DND-41 (cell line): ENCODE measurements around the gene PREP.

Experiments used
- EZH2 ChIP-seq: IDR thresholded peaks from 3 replicates; pipeline ENCODE4 v1.6.1; 2012; ENCODE audit warnings: borderline replicate concordance, low read depth, mild to moderate bottlenecking, moderate library complexity, low read length, inconsistent platforms; ENCODE audit not compliant: severe bottlenecking
- TF ChIP-seq, protein P1 (sequence below): IDR thresholded peaks from 2 replicates; pipeline ENCODE4 v1.5.1; 2012; ENCODE audit warnings: borderline replicate concordance, low read length, moderate library complexity, mild to moderate bottlenecking; ENCODE audit not compliant: poor library complexity, severe bottlenecking; ENCODE audit errors: extremely low read depth

DNA sequence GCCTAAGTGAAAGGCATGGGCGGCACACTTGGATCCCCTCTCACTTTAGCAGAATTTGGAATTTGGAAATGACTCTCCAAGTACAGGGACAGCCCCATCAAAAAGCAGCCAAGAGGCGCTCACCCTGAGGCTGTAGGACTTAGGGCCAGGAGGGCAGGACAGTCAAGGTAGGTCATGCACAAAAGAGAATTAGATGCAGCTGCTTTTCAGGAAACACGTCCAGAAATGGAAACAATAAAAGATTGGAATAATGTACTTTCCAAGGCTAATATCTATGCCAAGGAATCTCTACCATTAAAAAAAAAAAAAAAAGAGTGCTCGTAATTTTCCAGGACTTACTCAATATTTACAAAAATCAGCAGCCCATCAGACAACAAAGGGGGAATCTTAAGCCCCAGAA is 19.9 kb downstream of the PREP start:
- TF ChIP-seq, protein P1, sequence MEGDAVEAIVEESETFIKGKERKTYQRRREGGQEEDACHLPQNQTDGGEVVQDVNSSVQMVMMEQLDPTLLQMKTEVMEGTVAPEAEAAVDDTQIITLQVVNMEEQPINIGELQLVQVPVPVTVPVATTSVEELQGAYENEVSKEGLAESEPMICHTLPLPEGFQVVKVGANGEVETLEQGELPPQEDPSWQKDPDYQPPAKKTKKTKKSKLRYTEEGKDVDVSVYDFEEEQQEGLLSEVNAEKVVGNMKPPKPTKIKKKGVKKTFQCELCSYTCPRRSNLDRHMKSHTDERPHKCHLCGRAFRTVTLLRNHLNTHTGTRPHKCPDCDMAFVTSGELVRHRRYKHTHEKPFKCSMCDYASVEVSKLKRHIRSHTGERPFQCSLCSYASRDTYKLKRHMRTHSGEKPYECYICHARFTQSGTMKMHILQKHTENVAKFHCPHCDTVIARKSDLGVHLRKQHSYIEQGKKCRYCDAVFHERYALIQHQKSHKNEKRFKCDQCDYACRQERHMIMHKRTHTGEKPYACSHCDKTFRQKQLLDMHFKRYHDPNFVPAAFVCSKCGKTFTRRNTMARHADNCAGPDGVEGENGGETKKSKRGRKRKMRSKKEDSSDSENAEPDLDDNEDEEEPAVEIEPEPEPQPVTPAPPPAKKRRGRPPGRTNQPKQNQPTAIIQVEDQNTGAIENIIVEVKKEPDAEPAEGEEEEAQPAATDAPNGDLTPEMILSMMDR: no peak
- no peak for TF ChIP-seq EZH2
